ENCODE measurements around the gene PPP2R3B. TPM values are rescaled to one million over a fixed set of nuclear protein-coding genes. Genes with fewer than 3 reads are reported as not detected.
"Not testable (repeated sequence)": the region's sequence is repeated elsewhere in the genome, so short reads cannot be mapped to it uniquely, and the experiment has no call there.

Gene PPP2R3B
- total RNA-seq, 2 donors from 2014 or later = 6.8 to 14.5 TPM

DNA sequence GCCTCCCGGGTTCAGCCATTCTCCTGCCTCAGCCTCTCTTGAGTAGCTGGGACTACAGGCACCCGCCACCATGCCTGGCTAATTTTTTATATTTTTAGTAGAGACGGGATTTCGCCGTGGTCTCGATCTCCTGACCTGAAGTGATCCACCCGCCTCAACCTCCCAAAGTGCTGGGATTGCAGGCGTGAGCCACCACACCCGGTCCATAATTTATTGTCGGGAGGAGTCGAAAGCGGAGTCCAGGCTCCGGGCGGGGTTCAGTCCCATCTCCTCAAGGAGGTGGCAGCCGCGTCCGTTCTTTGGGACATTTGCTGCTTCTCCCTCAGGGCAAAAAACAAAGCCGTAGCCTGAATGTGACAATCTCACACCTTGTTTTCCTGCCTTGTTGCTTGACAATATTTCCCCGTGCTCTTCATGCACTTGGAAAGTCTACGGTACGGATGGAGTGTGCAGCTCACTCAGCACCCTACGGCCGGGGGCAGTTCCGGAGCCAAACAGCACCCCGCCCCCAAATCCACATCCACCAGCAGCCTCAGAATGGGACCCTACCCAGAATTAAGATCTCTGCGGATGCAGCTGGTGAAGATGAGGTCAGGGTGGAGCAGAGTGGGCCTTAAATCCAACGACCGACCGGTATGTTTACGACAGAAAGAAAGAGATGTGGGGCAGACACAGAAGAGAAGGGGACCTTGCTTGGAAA lies 77.7 kb downstream of the PPP2R3B start:
- TF ChIP-seq, protein P1, sequence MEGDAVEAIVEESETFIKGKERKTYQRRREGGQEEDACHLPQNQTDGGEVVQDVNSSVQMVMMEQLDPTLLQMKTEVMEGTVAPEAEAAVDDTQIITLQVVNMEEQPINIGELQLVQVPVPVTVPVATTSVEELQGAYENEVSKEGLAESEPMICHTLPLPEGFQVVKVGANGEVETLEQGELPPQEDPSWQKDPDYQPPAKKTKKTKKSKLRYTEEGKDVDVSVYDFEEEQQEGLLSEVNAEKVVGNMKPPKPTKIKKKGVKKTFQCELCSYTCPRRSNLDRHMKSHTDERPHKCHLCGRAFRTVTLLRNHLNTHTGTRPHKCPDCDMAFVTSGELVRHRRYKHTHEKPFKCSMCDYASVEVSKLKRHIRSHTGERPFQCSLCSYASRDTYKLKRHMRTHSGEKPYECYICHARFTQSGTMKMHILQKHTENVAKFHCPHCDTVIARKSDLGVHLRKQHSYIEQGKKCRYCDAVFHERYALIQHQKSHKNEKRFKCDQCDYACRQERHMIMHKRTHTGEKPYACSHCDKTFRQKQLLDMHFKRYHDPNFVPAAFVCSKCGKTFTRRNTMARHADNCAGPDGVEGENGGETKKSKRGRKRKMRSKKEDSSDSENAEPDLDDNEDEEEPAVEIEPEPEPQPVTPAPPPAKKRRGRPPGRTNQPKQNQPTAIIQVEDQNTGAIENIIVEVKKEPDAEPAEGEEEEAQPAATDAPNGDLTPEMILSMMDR (IDR thresholded peaks at IDR 0.05) = no peak
- no peak overlapping the region for H3K4me3 ChIP-seq
- peaks cover 67% of the 10 kb centered on the region for H3K36me3 ChIP-seq
- no peaks in the 10 kb centered on the region for H3K9me3 ChIP-seq
- DNase-seq (ENCODE audit: low spot score) (no peak), ATAC-seq (ENCODE audit: insufficient number of reproducible peaks, low FRiP score, low read depth) (no peak)
- H3K4me1 ChIP-seq (ENCODE audit: control insufficient read depth in 1 of 2, low read depth in 2 of 2) = no peaks in the 10 kb centered on the region
- H3K27ac ChIP-seq = no peak overlapping the region
- H3K27me3 ChIP-seq (replicated peaks; ENCODE audit: insufficient read depth) = no peaks in the 10 kb centered on the region

DNA sequence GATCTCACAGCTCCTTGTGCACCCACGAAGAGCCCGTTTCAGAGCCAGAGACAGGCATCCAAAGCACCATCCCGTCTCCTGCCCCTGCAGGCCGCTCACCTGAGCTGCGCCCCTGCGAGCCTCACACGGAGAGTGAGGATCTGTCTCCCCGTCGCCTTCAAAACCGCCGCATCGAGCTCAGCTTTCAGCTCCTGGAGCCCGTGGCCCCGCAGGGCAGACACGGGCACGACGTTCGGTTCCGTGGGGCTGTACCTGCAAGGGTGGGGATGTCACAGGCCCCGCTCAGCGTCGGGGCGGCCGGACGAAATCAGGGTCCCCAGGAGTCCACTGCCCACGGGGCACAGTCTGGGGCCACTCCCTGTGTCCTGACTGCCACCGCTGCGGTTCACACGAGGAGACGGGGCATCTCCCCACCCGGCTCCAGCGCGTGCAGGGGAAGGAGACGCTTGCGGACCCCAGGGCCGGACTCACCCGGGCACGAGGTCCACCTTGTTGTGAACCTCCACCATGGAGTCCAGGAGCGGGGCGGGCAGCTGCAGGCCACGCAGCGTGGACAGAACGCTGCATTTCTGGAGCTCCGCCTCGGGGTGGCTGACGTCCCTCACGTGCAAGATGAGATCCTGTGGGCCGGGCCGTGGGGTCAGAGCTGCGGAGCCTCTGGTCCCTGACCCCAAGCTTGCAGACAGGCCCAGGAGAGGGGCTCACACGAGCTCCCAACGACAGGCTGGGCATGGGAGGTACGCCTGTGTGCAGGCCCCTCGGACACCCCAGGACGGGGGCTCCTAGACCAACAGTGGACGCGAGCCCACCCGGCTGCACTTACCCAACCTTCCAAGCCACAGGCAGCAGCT lies 79.2 kb downstream of the PPP2R3B start:
- Histone ChIP-seq H3K27me3 (replicated peaks; ENCODE audit: insufficient read depth) (no peaks in the 10 kb centered on the region), H3K36me3 (peaks cover 65% of the 10 kb centered on the region), H3K27ac (no peak overlapping the region), H3K4me1 (ENCODE audit: control insufficient read depth in 1 of 2, low read depth in 2 of 2) (no peaks in the 10 kb centered on the region), H3K4me3 (no peak overlapping the region), H3K9me3 (no peaks in the 10 kb centered on the region)
- ATAC-seq (ENCODE audit: insufficient number of reproducible peaks, low FRiP score, low read depth) (no peak), DNase-seq (ENCODE audit: low spot score) (no peak)
- TF ChIP-seq, protein P1 (IDR thresholded peaks at IDR 0.05) = no peak

DNA sequence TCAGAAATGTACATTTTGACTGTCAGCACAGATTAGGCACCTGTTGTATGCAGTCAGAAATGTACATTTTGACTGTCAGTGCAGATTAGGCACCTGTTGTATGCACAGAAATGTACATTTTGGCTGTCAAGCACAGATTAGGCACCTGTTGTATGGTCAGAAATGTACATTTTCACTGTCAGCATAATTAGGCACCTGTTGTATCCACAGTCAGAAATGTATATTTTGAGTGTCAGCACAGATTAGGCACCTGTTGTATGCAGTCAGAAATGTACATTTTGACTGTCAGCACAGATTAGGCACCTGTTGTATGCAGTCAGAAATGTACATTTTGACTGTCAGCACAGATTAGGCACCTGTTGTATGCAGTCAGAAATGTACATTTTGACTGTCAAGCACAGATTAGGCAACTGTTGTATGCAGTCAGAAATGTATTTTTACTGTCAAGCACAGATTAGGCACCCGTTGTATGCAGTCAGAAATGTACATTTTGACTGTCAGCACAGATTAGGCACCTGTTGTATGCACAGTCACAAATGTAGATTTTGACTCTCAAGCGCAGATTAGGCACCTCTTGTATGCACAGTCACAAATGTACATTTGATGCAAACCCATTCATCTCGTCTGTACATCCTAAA lies 80.0 kb downstream of the PPP2R3B start:
- not testable (repeated sequence) for H3K9me3 ChIP-seq; H3K4me3 ChIP-seq; DNase-seq (ENCODE audit: low spot score); H3K27ac ChIP-seq; ATAC-seq (ENCODE audit: insufficient number of reproducible peaks, low FRiP score, low read depth); H3K4me1 ChIP-seq (ENCODE audit: control insufficient read depth in 1 of 2, low read depth in 2 of 2); H3K27me3 ChIP-seq (replicated peaks; ENCODE audit: insufficient read depth)
- H3K36me3 ChIP-seq = peaks cover 60% of the 10 kb centered on the region

DNA sequence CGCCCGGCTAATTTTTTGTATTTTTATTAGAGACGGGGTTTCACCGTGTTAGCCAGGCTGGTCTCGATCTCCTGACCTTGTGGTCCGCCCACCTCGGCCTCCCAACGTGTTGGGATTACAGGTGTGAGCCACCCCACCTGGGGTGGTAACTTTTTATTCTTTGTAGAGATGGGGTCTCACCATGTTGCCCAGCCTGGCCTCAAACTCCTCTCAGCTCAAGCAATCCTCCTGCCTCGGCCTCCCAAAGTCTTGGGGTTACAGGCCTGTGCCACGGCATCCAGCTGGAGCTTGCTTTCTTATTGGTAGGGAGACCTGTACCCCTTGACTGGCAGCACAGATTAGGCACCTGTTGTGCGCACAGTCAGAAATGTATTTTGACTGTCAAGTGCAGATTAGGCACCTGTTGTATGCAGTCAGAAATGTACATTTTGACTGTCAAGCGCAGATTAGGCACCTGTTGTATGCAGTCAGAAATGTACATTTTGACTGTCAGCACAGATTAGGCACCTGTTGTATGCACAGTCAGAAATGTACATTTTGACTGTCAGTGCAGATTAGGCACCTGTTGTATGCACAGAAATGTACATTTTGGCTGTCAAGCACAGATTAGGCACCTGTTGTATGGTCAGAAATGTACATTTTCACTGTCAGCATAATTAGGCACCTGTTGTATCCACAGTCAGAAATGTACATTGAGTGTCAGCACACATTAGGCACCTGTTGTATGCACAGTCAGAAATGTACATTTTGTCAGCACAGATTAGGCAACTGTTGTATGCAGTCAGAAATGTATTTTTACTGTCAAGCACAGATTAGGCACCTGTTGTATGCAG lies 80.7 kb downstream of the PPP2R3B start:
- not testable (repeated sequence) for ATAC-seq (ENCODE audit: insufficient number of reproducible peaks, low FRiP score, low read depth); H3K4me3 ChIP-seq; H3K9me3 ChIP-seq; DNase-seq (ENCODE audit: low spot score); H3K27me3 ChIP-seq (replicated peaks; ENCODE audit: insufficient read depth); H3K4me1 ChIP-seq (ENCODE audit: control insufficient read depth in 1 of 2, low read depth in 2 of 2); H3K27ac ChIP-seq
- peaks cover 54% of the 10 kb centered on the region for H3K36me3 ChIP-seq

DNA sequence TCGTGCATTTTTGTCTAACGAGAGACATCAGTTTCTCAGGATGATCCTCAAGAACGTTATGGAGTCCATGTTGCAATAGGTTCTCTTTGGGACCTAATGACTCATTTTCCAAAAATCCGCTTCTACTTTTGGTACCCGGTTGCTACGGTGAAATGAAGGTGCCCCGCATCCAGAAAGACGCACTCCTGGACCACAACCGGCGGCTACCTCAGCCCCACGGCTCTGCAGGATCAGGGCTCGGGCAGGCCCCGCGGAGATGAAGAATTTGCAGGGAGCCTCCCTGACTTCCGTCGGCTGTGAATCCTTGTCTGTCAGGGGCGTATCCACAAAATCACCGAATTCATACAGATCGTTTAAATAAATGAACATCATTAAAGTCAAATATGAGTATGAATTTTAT lies 83.7 kb downstream of the PPP2R3B start:
- Histone ChIP-seq H3K4me1 (ENCODE audit: control insufficient read depth in 1 of 2, low read depth in 2 of 2) (no peaks in the 10 kb centered on the region), H3K9me3 (no peaks in the 10 kb centered on the region), H3K27ac (no peak overlapping the region), H3K36me3 (peaks cover 39% of the 10 kb centered on the region), H3K4me3 (no peak overlapping the region), H3K27me3 (replicated peaks; ENCODE audit: insufficient read depth) (no peaks in the 10 kb centered on the region)
- TF ChIP-seq, protein P1 (IDR thresholded peaks at IDR 0.05) = no peak
- ATAC-seq (ENCODE audit: insufficient number of reproducible peaks, low FRiP score, low read depth) (no peak), DNase-seq (ENCODE audit: low spot score) (no peak)

All from thoracic aorta (tissue), 2 donors.